ENCODE data around the gene SNTB2. TPM values are rescaled to one million over a fixed set of nuclear protein-coding genes. Genes with fewer than 3 reads are reported as not detected.

SNTB2 gene
- total RNA-seq, 2 donors from 2014 or later, result 34.5 to 34.8 TPM

DNA sequence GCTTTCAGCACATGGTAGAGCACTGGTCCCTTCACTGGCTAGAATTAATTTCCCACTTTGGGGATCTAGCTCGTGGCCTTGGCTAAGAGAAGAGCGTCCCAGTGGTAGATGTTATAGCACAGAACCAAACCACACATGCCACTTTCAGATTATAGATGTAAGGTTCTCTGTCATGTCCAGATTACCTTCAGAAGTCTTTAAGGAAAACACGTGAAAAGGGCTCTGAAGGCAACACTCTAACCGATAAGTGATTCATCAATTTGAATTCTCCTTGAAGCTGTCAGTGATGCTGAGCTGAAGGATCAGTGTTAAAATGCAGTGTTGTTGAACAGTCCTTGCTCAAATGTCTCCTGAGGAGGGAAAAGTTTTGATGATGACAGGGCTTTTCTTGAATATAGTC, 80.7 kb downstream of the SNTB2 start:
- TF ChIP-seq, protein P1, sequence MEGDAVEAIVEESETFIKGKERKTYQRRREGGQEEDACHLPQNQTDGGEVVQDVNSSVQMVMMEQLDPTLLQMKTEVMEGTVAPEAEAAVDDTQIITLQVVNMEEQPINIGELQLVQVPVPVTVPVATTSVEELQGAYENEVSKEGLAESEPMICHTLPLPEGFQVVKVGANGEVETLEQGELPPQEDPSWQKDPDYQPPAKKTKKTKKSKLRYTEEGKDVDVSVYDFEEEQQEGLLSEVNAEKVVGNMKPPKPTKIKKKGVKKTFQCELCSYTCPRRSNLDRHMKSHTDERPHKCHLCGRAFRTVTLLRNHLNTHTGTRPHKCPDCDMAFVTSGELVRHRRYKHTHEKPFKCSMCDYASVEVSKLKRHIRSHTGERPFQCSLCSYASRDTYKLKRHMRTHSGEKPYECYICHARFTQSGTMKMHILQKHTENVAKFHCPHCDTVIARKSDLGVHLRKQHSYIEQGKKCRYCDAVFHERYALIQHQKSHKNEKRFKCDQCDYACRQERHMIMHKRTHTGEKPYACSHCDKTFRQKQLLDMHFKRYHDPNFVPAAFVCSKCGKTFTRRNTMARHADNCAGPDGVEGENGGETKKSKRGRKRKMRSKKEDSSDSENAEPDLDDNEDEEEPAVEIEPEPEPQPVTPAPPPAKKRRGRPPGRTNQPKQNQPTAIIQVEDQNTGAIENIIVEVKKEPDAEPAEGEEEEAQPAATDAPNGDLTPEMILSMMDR (IDR thresholded peaks at IDR 0.05), result no peak
- H3K9me3 ChIP-seq, result no peaks in the 10 kb centered on the region
- H3K4me1 ChIP-seq, result no peaks in the 10 kb centered on the region
- H3K27me3 ChIP-seq, result no peaks in the 10 kb centered on the region
- H3K4me3 ChIP-seq, result no peak overlapping the region
- no peak overlapping the region for H3K27ac ChIP-seq
- intact Hi-C loops (cut with DNase I), result no loop called here
- no peak overlapping the region for H3K9ac ChIP-seq (ENCODE audit: low read depth in 2 of 2, low read length in 2 of 2)
- no peaks in the 10 kb centered on the region for H3K36me3 ChIP-seq
- no peak for DNase-seq

DNA sequence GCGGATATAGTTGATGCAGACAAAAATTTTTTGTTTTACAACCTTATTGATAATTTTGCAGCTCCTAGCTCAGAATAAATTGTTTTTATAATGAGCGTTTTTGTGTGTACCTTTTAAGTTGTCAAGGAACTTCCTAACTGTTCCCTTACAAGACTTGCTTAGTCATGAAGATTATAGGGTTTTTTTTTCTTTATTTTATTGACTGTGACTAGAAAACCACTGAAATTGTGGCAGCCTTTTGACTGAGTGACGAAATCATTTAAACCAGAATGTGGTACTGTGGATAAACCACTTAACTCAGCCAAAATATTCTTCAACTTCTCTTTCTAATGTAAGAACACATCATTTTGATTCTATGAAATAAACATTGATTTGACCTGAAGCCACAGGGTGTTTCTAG, 83.4 kb downstream of the SNTB2 start:
- H3K27ac ChIP-seq, result no peak overlapping the region
- H3K4me3 ChIP-seq, result no peak overlapping the region
- no peaks in the 10 kb centered on the region for H3K27me3 ChIP-seq
- H3K36me3 ChIP-seq, result no peaks in the 10 kb centered on the region
- TF ChIP-seq, protein P1 (IDR thresholded peaks at IDR 0.05), result no peak
- DNase-seq, result no peak
- no peaks in the 10 kb centered on the region for H3K9me3 ChIP-seq
- no peak overlapping the region for H3K9ac ChIP-seq (ENCODE audit: low read depth in 2 of 2, low read length in 2 of 2)
- H3K4me1 ChIP-seq, result no peaks in the 10 kb centered on the region
- intact Hi-C loops (cut with DNase I), result no loop called here

DNA sequence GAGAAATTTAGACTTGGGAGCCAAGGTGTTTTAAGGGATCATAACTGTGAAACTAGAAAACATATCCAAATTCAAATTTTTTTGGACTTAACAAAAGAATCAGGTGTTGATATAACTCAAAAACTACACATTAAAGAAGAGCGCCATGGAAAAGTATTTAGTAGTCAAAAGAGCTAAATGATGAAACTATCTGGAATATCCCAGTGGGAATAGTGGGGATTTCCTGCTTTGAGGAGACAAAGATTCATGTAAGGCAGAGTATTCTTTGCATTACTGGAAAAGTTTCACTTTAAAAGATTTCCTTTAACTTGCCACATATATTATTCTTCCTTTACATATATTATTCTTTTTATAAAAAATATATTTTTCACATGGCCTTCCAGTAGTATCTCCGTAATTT, 83.9 kb downstream of the SNTB2 start:
- H3K4me3 ChIP-seq, result no peak overlapping the region
- TF ChIP-seq, protein P1 (IDR thresholded peaks at IDR 0.05), result no peak
- no peak for DNase-seq
- no peaks in the 10 kb centered on the region for H3K4me1 ChIP-seq
- H3K36me3 ChIP-seq, result no peaks in the 10 kb centered on the region
- no peaks in the 10 kb centered on the region for H3K9me3 ChIP-seq
- H3K9ac ChIP-seq (ENCODE audit: low read depth in 2 of 2, low read length in 2 of 2), result no peak overlapping the region
- H3K27ac ChIP-seq, result no peak overlapping the region
- intact Hi-C loops (cut with DNase I), result no loop called here
- H3K27me3 ChIP-seq, result no peaks in the 10 kb centered on the region

DNA sequence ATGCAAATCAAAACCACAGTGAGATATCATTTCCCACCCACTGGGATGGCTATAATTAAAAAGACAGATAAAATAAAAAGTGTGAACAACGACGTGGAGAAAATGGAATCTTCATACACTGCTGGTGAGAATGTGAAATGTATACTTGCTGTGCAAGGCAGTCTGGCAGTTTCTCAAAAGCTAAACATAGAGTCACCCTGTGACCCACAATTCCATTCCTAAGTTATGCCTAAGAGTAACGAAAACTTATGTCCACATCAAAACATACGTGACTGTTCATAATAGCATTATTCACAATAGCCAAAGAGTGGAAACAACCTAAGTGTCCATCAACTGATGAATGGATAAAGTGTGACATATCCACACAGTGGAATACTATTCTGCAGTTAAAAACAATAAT, 86.0 kb downstream of the SNTB2 start:
- Histone ChIP-seq H3K9me3 (no peaks in the 10 kb centered on the region), H3K27ac (no peak overlapping the region), H3K4me3 (no peak overlapping the region), H3K27me3 (no peaks in the 10 kb centered on the region), H3K4me1 (no peaks in the 10 kb centered on the region), H3K9ac (ENCODE audit: low read depth in 2 of 2, low read length in 2 of 2) (no peak overlapping the region), H3K36me3 (no peaks in the 10 kb centered on the region)
- TF ChIP-seq, protein P1 (IDR thresholded peaks at IDR 0.05), result no peak
- DNase-seq, result no peak
- intact Hi-C loops (cut with DNase I), result no loop called here

DNA sequence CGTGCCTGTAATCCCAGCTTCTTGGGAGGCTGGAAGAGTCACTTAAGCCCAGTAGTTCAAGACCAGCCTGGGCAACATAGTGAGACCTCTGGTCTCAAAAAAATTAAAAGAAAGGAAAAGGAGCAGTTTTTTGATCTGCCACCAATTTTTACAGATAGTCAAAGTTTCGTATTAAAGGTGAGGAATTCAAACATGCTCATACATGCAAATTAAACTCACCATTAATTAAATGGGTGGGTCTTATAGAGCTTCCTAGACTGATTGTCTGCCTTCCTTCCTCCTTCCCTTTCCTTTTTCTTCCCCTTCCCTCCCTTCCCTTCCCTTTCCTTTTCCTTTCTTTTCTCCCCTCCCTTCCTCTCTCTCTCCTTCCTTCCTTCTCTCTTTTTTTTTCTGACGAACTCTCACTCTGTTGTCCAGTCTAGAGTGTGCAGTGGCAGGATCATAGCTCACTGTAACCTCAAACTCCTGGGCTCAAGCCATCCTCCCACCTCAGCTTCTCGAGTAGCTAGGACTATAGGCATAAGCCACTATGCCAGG, 87.8 kb downstream of the SNTB2 start:
- intact Hi-C loops (cut with DNase I), result no loop called here
- no peak overlapping the region for H3K27ac ChIP-seq

More for the DNA sequence above, 87.8 kb downstream of the SNTB2 start:
- Histone ChIP-seq H3K9ac (ENCODE audit: low read depth in 2 of 2, low read length in 2 of 2) (no peak overlapping the region), H3K36me3 (no peaks in the 10 kb centered on the region), H3K4me3 (no peak overlapping the region), H3K27me3 (no peaks in the 10 kb centered on the region), H3K9me3 (no peaks in the 10 kb centered on the region), H3K4me1 (no peaks in the 10 kb centered on the region)
- DNase-seq, result no peak
- TF ChIP-seq, protein P1 (IDR thresholded peaks at IDR 0.05), result no peak

Measured in colonic mucosa (tissue), 4 donors.